MCF 10A (cell line): ENCODE results near the gene MTG2. TPM values are rescaled to one million over a fixed set of nuclear protein-coding genes. Genes with fewer than 3 reads are reported as not detected.

Source experiments
- BruUV-seq: library from RNA; stranded (reverse); fragments of 400-500 nt; replicated peaks from 2 replicates; lab custom pipeline; 2021; lab: Mats Ljungman, UMichigan
- CTCF ChIA-PET: fragments of 300-600 bp; sonication (Branson Sonifier 250); formaldehyde crosslinking; extraction: SDS; loops from one replicate; lab custom pipeline; 2021; ENCODE audit warnings: antibody characterized with exemption, inconsistent platforms; lab: Yijun Ruan, JAX
- POLR2A ChIA-PET: fragments of 300-600, 350-650 bp; sonication (Branson Sonifier 250); formaldehyde crosslinking; extraction: SDS; loops from one replicate; lab custom pipeline; 2020; ENCODE audit warnings: antibody characterized with exemption, inconsistent platforms; lab: Yijun Ruan, JAX
- DNase-seq: peaks from one replicate; pipeline ENCODE4 v3.0.0-alpha.2; 2018; ENCODE audit not compliant: unreplicated experiment
- H3K27ac Mint-ChIP-seq: one replicate; pipeline ENCODE4 v1.8.0; 2022; ENCODE audit warnings: mild to moderate bottlenecking, low read depth, mixed read lengths; ENCODE audit not compliant: unreplicated experiment
- H3K27me3 Mint-ChIP-seq: one replicate; pipeline ENCODE4 v1.8.0; 2022; ENCODE audit warnings: mixed read lengths; ENCODE audit not compliant: insufficient read depth, unreplicated experiment
- H3K36me3 Mint-ChIP-seq: one replicate; pipeline ENCODE4 v1.8.0; 2022; ENCODE audit warnings: mild to moderate bottlenecking, moderate library complexity, mixed read lengths; ENCODE audit not compliant: insufficient read depth, unreplicated experiment
- H3K4me1 Mint-ChIP-seq: one replicate; pipeline ENCODE4 v1.8.0; 2022; ENCODE audit warnings: mixed read lengths; ENCODE audit not compliant: insufficient read depth, unreplicated experiment
- H3K4me3 Mint-ChIP-seq: one replicate; pipeline ENCODE4 v1.8.0; 2022; ENCODE audit warnings: mild to moderate bottlenecking, moderate library complexity, mixed read lengths; ENCODE audit not compliant: unreplicated experiment
- H3K9me3 Mint-ChIP-seq: one replicate; pipeline ENCODE4 v1.8.0; 2022; ENCODE audit warnings: mixed read lengths; ENCODE audit not compliant: unreplicated experiment
- intact Hi-C: fragments of 100-400 bp; cut with micrococcal nuclease; formaldehyde crosslinking; loops from 2 replicates; pipeline ENCODE4 v1.14.1; 2022
- total RNA-seq: library from RNA; stranded (reverse); gene quantifications from 2 replicates; pipeline ENCODE4 v1.2.3, GENCODE V29; 2022
- TF ChIP-seq, protein P1 (sequence below): fragments of 200-600 bp; IDR thresholded peaks from one replicate; pipeline ENCODE4 v1.8.0; 2022; ENCODE audit warnings: antibody characterized with exemption, mild to moderate bottlenecking; ENCODE audit not compliant: unreplicated experiment

The MTG2 gene
- total RNA-seq, 1 experiment from 2014 or later, result 61.0 TPM

DNA sequence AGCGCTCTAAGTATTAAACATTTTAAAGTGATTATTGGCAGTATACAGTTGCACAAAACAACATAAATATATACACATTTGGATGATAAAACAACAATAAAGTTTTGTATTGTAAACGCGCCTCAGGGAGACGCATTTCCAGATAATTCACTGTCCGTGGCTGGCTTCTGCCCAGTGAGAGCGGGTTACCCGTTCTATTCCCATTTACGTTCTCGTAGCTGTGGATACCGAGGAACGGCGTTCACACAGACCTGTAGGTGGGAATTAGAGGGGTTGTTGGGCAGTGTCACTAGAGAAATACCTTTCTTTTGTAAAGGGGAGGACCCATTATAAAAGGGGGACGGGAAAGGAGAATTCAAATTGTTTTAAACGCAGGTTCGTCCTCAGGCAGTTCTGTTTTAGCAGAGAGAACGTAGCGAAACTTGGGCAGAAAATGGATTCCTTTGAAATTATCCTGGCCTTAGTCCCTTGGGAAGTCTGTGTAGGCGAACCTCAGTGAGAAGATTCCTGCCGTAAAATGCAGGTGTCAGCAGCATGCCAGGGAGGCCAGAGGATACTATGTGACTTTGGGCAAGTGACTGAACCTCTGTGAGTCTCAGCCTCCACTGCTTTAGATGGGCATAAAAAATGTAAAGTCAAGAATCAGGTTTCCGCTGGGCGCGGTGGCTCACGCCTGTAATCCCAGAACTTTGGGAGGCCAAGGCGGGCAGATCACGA, 756 bp downstream of the MTG2 start:
- DNase-seq, result no peak
- Mint-ChIP-seq H3K4me3 (peak overlapping the region; percentile 95), H3K4me1 (peaks cover 21% of the 10 kb centered on the region), H3K36me3 (peaks cover 20% of the 10 kb centered on the region), H3K27me3 (no peaks in the 10 kb centered on the region), H3K27ac (peak overlapping the region; percentile 99), H3K9me3 (no peaks in the 10 kb centered on the region)
- POLR2A ChIA-PET, result interaction anchor here (0.7 to 2.9 kb wide), 11 partner anchors 8 to 118 kb away, joined by 3 to 8 read pairs (median 4); partner anchors contain the start of genes LSM14B, OSBPL2 and PSMA7
- BruUV-seq, result TSS peak; percentile 73
- CTCF ChIA-PET, result no interaction called here
- intact Hi-C loops, result no loop called here
- TF ChIP-seq, protein P1, sequence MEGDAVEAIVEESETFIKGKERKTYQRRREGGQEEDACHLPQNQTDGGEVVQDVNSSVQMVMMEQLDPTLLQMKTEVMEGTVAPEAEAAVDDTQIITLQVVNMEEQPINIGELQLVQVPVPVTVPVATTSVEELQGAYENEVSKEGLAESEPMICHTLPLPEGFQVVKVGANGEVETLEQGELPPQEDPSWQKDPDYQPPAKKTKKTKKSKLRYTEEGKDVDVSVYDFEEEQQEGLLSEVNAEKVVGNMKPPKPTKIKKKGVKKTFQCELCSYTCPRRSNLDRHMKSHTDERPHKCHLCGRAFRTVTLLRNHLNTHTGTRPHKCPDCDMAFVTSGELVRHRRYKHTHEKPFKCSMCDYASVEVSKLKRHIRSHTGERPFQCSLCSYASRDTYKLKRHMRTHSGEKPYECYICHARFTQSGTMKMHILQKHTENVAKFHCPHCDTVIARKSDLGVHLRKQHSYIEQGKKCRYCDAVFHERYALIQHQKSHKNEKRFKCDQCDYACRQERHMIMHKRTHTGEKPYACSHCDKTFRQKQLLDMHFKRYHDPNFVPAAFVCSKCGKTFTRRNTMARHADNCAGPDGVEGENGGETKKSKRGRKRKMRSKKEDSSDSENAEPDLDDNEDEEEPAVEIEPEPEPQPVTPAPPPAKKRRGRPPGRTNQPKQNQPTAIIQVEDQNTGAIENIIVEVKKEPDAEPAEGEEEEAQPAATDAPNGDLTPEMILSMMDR, result no peak

- no TSS peak for BruUV-seq
- intact Hi-C loops, result no loop called here
- Mint-ChIP-seq H3K9me3 (no peaks in the 10 kb centered on the region), H3K27me3 (no peaks in the 10 kb centered on the region), H3K4me3 (no peak overlapping the region), H3K36me3 (peaks cover 42% of the 10 kb centered on the region), H3K4me1 (peaks cover 21% of the 10 kb centered on the region), H3K27ac (peak overlapping the region; percentile 35)
- DNase-seq, result no peak
- POLR2A ChIA-PET, result interaction anchor here (2.0 kb wide), 1 partner anchor 45 kb away, joined by 6 read pairs; no protein-coding TSS in a partner anchor
- TF ChIP-seq, protein P1, result no peak
- CTCF ChIA-PET, result no interaction called here
These were observed 3.2 kb downstream of the MTG2 start for GRCh38 chr20:62186096-62186426.

- H3K4me3 Mint-ChIP-seq, result peak overlapping the region; percentile 6
- H3K36me3 Mint-ChIP-seq, result peaks cover 44% of the 10 kb centered on the region
- TF ChIP-seq, protein P1, result no peak
- BruUV-seq, result no TSS peak
- H3K27ac Mint-ChIP-seq, result peak overlapping the region; percentile 11
- intact Hi-C loops, result no loop called here
- DNase-seq, result no peak
- H3K9me3 Mint-ChIP-seq, result no peaks in the 10 kb centered on the region
- H3K27me3 Mint-ChIP-seq, result no peaks in the 10 kb centered on the region
- peaks cover 21% of the 10 kb centered on the region for H3K4me1 Mint-ChIP-seq
- POLR2A ChIA-PET, result interaction anchor here (0.6 to 3.0 kb wide), 23 partner anchors 10 to 685 kb away, joined by 3 to 42 read pairs (median 4); partner anchors contain the start of genes LSM14B, OSBPL2, PSMA7 and RPS21
- CTCF ChIA-PET, result interaction anchor here (0.6 to 1.5 kb wide), 8 partner anchors 12 to 198 kb away, joined by 3 to 10 read pairs (median 4); no protein-coding TSS in a partner anchor
These were observed 4.3 kb downstream of the MTG2 start for GRCh38 chr20:62186887-62187866.
